Ishikawa (cell line): ENCODE results near the gene SNAP29.

Experiments
- CREB1 ChIP-seq: IDR thresholded peaks from 2 replicates; pipeline ENCODE4 v1.6.1; 2012; ENCODE audit warnings: low read depth
- EGR1 ChIP-seq: IDR thresholded peaks from 2 replicates; pipeline ENCODE4 v1.6.1; 2012
- EP300 ChIP-seq: IDR thresholded peaks from 2 replicates; pipeline ENCODE4 v1.6.1; 2012; ENCODE audit warnings: borderline replicate concordance
- FOXM1 ChIP-seq: IDR thresholded peaks from 2 replicates; pipeline ENCODE4 v1.6.1; 2012; ENCODE audit warnings: low read depth, borderline replicate concordance
- MAX ChIP-seq: IDR thresholded peaks from 2 replicates; pipeline ENCODE4 v1.6.1; 2012
- NFIC ChIP-seq: IDR thresholded peaks from 2 replicates; pipeline ENCODE4 v1.6.1; 2012
- RAD21 ChIP-seq: IDR thresholded peaks from 2 replicates; pipeline ENCODE4 v1.6.1; 2012; ENCODE audit warnings: low read depth
- TAF1 ChIP-seq: IDR thresholded peaks from 2 replicates; pipeline ENCODE4 v1.6.1; 2012; ENCODE audit warnings: low read depth, mild to moderate bottlenecking
- TCF12 ChIP-seq: IDR thresholded peaks from 2 replicates; pipeline ENCODE4 v1.6.1; 2012; ENCODE audit warnings: low read depth
- YY1 ChIP-seq: IDR thresholded peaks from 2 replicates; pipeline ENCODE4 v1.6.1; 2012; ENCODE audit warnings: low read depth
- ZBTB7A ChIP-seq: IDR thresholded peaks from 2 replicates; pipeline ENCODE4 v1.6.1; 2012; ENCODE audit warnings: low read depth
- TF ChIP-seq, protein P1 (sequence below): IDR thresholded peaks from 2 replicates; pipeline ENCODE4 v1.6.1; 2012

DNA sequence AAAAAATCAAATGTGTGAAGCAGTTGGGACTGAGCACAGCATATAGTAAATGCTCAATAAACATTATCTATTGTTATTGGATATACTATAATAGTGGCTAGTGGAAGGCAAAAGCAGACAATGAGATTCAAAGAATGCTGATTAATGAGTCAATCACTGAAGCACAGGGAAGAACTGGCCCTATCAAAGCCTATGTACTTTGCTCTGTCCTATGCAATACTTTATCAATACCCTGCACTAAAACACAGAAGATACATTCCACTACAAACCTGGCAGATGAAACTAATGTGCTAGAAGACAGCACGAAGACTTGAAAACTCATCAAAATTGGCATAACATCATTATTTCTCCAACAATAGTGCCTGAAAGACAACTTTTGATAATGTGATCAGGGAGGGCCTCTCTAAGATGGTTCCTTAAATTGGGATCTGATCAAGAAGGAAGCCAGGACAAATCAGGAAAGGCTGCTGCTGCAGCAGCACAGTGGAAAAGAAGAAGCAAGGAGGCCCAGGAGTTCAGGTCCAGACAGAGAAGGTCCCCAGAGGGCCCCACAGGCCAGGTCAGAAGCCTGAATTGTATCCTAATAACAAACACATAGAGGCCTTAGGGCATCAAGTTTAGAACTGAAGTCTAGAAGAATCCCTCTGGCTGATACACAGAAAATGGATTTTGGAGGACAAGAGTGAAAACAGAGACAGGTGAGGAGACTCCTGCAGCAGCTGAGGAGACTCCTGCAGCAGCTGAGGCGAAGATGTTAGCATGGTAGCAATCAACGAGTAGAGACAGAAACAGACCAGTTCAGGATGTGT is 18.8 kb upstream of the SNAP29 start:
- TF ChIP-seq FOXM1 (no peak), TCF12 (no peak), EP300 (no peak), NFIC (no peak), CREB1 (no peak), RAD21 (no peak), TAF1 (no peak), YY1 (no peak), EGR1 (no peak), MAX (no peak), ZBTB7A (no peak)
- TF ChIP-seq, protein P1, sequence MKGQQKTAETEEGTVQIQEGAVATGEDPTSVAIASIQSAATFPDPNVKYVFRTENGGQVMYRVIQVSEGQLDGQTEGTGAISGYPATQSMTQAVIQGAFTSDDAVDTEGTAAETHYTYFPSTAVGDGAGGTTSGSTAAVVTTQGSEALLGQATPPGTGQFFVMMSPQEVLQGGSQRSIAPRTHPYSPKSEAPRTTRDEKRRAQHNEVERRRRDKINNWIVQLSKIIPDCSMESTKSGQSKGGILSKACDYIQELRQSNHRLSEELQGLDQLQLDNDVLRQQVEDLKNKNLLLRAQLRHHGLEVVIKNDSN: no peak
